ENCODE measurements around the gene STX10. TPM values are rescaled to one million over a fixed set of nuclear protein-coding genes. Genes with fewer than 3 reads are reported as not detected.

STX10 gene
- total and polyA plus RNA-seq, 9 donors, result 33.6 to 54.5 (median 46.8) TPM

- no peak overlapping the region for H3K27ac ChIP-seq (ENCODE audit: low read length)
- H3K36me3 ChIP-seq (ENCODE audit: control insufficient read depth, insufficient read depth, low read length), result peaks cover 43% of the 10 kb centered on the region
- WGBS (ENCODE audit: insufficient coverage), result 88% methylated on average over 25 of the region's 30 CpGs
Measured at GRCh38 chr19:13109361-13110098, 40.6 kb downstream of the STX10 start.

GRCh38 chr19:13104848-13105711, 45.1 kb downstream of the STX10 start:
- Histone ChIP-seq H3K36me3 (ENCODE audit: control insufficient read depth, insufficient read depth, low read length) (peaks cover 23% of the 10 kb centered on the region), H3K27ac (ENCODE audit: low read length) (peak overlapping the region; percentile 57), H3K27me3 (ENCODE audit: control insufficient read depth, insufficient read depth, low read length) (peaks cover 10% of the 10 kb centered on the region), H3K4me3 (ENCODE audit: low read length) (no peak overlapping the region), H3K9me3 (replicated peaks; ENCODE audit: control insufficient read depth, low read depth, low read length) (no peaks in the 10 kb centered on the region), H3K4me1 (ENCODE audit: control insufficient read depth, insufficient read depth, low read length) (peaks cover 31% of the 10 kb centered on the region)
- 74% methylated on average over 15 of the region's 29 CpGs for WGBS (ENCODE audit: insufficient coverage)
- DNase-seq, result no peak

More at GRCh38 chr19:13109361-13110098, 40.6 kb downstream of the STX10 start:
- Histone ChIP-seq H3K4me3 (ENCODE audit: low read length) (no peak overlapping the region), H3K9me3 (replicated peaks; ENCODE audit: control insufficient read depth, low read depth, low read length) (no peaks in the 10 kb centered on the region), H3K27me3 (ENCODE audit: control insufficient read depth, insufficient read depth, low read length) (no peaks in the 10 kb centered on the region), H3K4me1 (ENCODE audit: control insufficient read depth, insufficient read depth, low read length) (peaks cover 8% of the 10 kb centered on the region)
- DNase-seq, result no peak

- peak overlapping the region; percentile 7 for H3K4me3 ChIP-seq (ENCODE audit: low read length)
- no peaks in the 10 kb centered on the region for H3K9me3 ChIP-seq (replicated peaks; ENCODE audit: control insufficient read depth, low read depth, low read length)
- 15% methylated on average over 29 of the region's 33 CpGs for WGBS (ENCODE audit: insufficient coverage)
- H3K36me3 ChIP-seq (ENCODE audit: control insufficient read depth, insufficient read depth, low read length), result peaks cover 19% of the 10 kb centered on the region
- H3K27me3 ChIP-seq (ENCODE audit: control insufficient read depth, insufficient read depth, low read length), result peaks cover 13% of the 10 kb centered on the region
- DNase-seq, result peak; percentile 83
- peaks cover 34% of the 10 kb centered on the region for H3K4me1 ChIP-seq (ENCODE audit: control insufficient read depth, insufficient read depth, low read length)
- H3K27ac ChIP-seq (ENCODE audit: low read length), result peak overlapping the region; percentile 57
Measured at GRCh38 chr19:13104360-13104847, 45.8 kb downstream of the STX10 start.

- Histone ChIP-seq H3K4me1 (ENCODE audit: control insufficient read depth, insufficient read depth, low read length) (peaks cover 38% of the 10 kb centered on the region), H3K9me3 (replicated peaks; ENCODE audit: control insufficient read depth, low read depth, low read length) (no peaks in the 10 kb centered on the region), H3K36me3 (ENCODE audit: control insufficient read depth, insufficient read depth, low read length) (peaks cover 14% of the 10 kb centered on the region), H3K27ac (ENCODE audit: low read length) (peak overlapping the region; percentile 57), H3K4me3 (ENCODE audit: low read length) (no peak overlapping the region), H3K27me3 (ENCODE audit: control insufficient read depth, insufficient read depth, low read length) (peaks cover 17% of the 10 kb centered on the region)
- 60% methylated on average over 1 of the region's 13 CpGs for WGBS (ENCODE audit: insufficient coverage)
- DNase-seq, result no peak
Measured at GRCh38 chr19:13103581-13104359, 46.4 kb downstream of the STX10 start.

- peak within 1 kb of the TSS; percentile 59 for H3K27ac ChIP-seq (ENCODE audit: low read length)
- H3K36me3 ChIP-seq (ENCODE audit: control insufficient read depth, insufficient read depth, low read length), result peaks cover 14% of the 10 kb centered on the region
- H3K4me3 ChIP-seq (ENCODE audit: low read length), result peak within 1 kb of the TSS; percentile 30
- 1% methylated on average over 38 of the region's 47 CpGs for WGBS (ENCODE audit: insufficient coverage)
- DNase-seq, result peak; percentile 81
- peaks cover 25% of the 10 kb centered on the region for H3K27me3 ChIP-seq (ENCODE audit: control insufficient read depth, insufficient read depth, low read length)
- peaks cover 46% of the 10 kb centered on the region for H3K4me1 ChIP-seq (ENCODE audit: control insufficient read depth, insufficient read depth, low read length)
- H3K9me3 ChIP-seq (replicated peaks; ENCODE audit: control insufficient read depth, low read depth, low read length), result no peaks in the 10 kb centered on the region
Measured at GRCh38 chr19:13102666-13103580, 47.3 kb downstream of the STX10 start, which contains the start of gene LYL1. Gene LYL1 (minus strand): TSS chr19:13102858. CDS start chr19:13101171, 1,687 bp downstream.

GRCh38 chr19:13102416-13102665, 47.8 kb downstream of the STX10 start:
- no peaks in the 10 kb centered on the region for H3K9me3 ChIP-seq (replicated peaks; ENCODE audit: control insufficient read depth, low read depth, low read length)
- peak overlapping the region; percentile 59 for H3K27ac ChIP-seq (ENCODE audit: low read length)
- H3K27me3 ChIP-seq (ENCODE audit: control insufficient read depth, insufficient read depth, low read length), result peaks cover 30% of the 10 kb centered on the region
- WGBS (ENCODE audit: insufficient coverage), result 18% methylated on average over 7 of the region's 7 CpGs
- DNase-seq, result no peak
- H3K4me3 ChIP-seq (ENCODE audit: low read length), result peak overlapping the region; percentile 30
- H3K36me3 ChIP-seq (ENCODE audit: control insufficient read depth, insufficient read depth, low read length), result peaks cover 13% of the 10 kb centered on the region
- H3K4me1 ChIP-seq (ENCODE audit: control insufficient read depth, insufficient read depth, low read length), result peaks cover 48% of the 10 kb centered on the region

GRCh38 chr19:13101590-13102415, 48.4 kb downstream of the STX10 start:
- Histone ChIP-seq H3K27me3 (ENCODE audit: control insufficient read depth, insufficient read depth, low read length) (peaks cover 34% of the 10 kb centered on the region), H3K4me3 (ENCODE audit: low read length) (peak overlapping the region; percentile 30), H3K9me3 (replicated peaks; ENCODE audit: control insufficient read depth, low read depth, low read length) (no peaks in the 10 kb centered on the region), H3K36me3 (ENCODE audit: control insufficient read depth, insufficient read depth, low read length) (peaks cover 11% of the 10 kb centered on the region), H3K4me1 (ENCODE audit: control insufficient read depth, insufficient read depth, low read length) (peaks cover 48% of the 10 kb centered on the region), H3K27ac (ENCODE audit: low read length) (peak overlapping the region; percentile 59)
- no peak for DNase-seq
- 57% methylated on average over 5 of the region's 7 CpGs for WGBS (ENCODE audit: insufficient coverage)

GRCh38 chr19:13100841-13101589, 49.2 kb downstream of the STX10 start:
- DNase-seq, result no peak
- peak overlapping the region; percentile 30 for H3K4me3 ChIP-seq (ENCODE audit: low read length)
- WGBS (ENCODE audit: insufficient coverage), result 67% methylated on average over 10 of the region's 18 CpGs
- peaks cover 52% of the 10 kb centered on the region for H3K4me1 ChIP-seq (ENCODE audit: control insufficient read depth, insufficient read depth, low read length)
- H3K36me3 ChIP-seq (ENCODE audit: control insufficient read depth, insufficient read depth, low read length), result peaks cover 13% of the 10 kb centered on the region
- H3K27me3 ChIP-seq (ENCODE audit: control insufficient read depth, insufficient read depth, low read length), result peaks cover 38% of the 10 kb centered on the region
- no peaks in the 10 kb centered on the region for H3K9me3 ChIP-seq (replicated peaks; ENCODE audit: control insufficient read depth, low read depth, low read length)
- no peak overlapping the region for H3K27ac ChIP-seq (ENCODE audit: low read length)

All from muscle of leg (tissue), 11 donors.